Loucy (cell line): ENCODE data around the gene SARNP.

Experiments
- EZH2phosphoT487 ChIP-seq: fragments of 200-600 bp; IDR thresholded peaks from 2 replicates; pipeline ENCODE4 v1.6.1; 2018; ENCODE audit warnings: antibody characterized with exemption, mild to moderate bottlenecking, moderate library complexity, borderline replicate concordance
- TF ChIP-seq, protein P1 (sequence below): fragments of 200-600 bp; sonication (generic); conservative IDR thresholded peaks from 2 replicates; pipeline ENCODE4 v1.5.1; 2014; ENCODE audit warnings: mild to moderate bottlenecking, antibody characterized with exemption, low read length

GRCh38 chr12:55724940-55725309 lies 92.6 kb downstream of the SARNP start:
- TF ChIP-seq, protein P1, sequence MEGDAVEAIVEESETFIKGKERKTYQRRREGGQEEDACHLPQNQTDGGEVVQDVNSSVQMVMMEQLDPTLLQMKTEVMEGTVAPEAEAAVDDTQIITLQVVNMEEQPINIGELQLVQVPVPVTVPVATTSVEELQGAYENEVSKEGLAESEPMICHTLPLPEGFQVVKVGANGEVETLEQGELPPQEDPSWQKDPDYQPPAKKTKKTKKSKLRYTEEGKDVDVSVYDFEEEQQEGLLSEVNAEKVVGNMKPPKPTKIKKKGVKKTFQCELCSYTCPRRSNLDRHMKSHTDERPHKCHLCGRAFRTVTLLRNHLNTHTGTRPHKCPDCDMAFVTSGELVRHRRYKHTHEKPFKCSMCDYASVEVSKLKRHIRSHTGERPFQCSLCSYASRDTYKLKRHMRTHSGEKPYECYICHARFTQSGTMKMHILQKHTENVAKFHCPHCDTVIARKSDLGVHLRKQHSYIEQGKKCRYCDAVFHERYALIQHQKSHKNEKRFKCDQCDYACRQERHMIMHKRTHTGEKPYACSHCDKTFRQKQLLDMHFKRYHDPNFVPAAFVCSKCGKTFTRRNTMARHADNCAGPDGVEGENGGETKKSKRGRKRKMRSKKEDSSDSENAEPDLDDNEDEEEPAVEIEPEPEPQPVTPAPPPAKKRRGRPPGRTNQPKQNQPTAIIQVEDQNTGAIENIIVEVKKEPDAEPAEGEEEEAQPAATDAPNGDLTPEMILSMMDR: no peak
- TF ChIP-seq EZH2phosphoT487: no peak
